Smooth muscle cell (in vitro differentiated cells): ENCODE measurements around the gene NUP210L. TPM values are rescaled to one million over a fixed set of nuclear protein-coding genes. Genes with fewer than 3 reads are reported as not detected.

ENCODE experiments used
- DNase-seq: peaks from one replicate; lab custom pipeline; 2025; ENCODE audit not compliant: unreplicated experiment; lab: John Stamatoyannopoulos, UW
- H2AFZ ChIP-seq: fragments of 200-600 bp; sonication (generic); 2 replicates; pipeline ENCODE4 v1.6.0; 2016; ENCODE audit warnings: antibody characterized with exemption, low read depth, mild to moderate bottlenecking
- H3F3A ChIP-seq: fragments of 200-600 bp; sonication (generic); 2 replicates; pipeline ENCODE4 v1.6.0; 2017; ENCODE audit warnings: antibody characterized with exemption, low read depth
- H3K27ac ChIP-seq: fragments of 200-600 bp; sonication (generic); 2 replicates; pipeline ENCODE4 v1.5.1; 2016; ENCODE audit warnings: low read depth, mild to moderate bottlenecking
- H3K27me3 ChIP-seq: fragments of 200-600 bp; sonication (generic); 2 replicates; pipeline ENCODE4 v1.6.1; 2016; ENCODE audit warnings: low read depth, mild to moderate bottlenecking
- H3K36me3 ChIP-seq: fragments of 200-600 bp; sonication (generic); 2 replicates; pipeline ENCODE4 v1.5.1; 2016; ENCODE audit warnings: low read depth
- H3K4me1 ChIP-seq: fragments of 200-600 bp; sonication (generic); 2 replicates; pipeline ENCODE4 v1.5.1; 2016; ENCODE audit warnings: low read depth
- H3K4me2 ChIP-seq: fragments of 200-600 bp; sonication (generic); 2 replicates; pipeline ENCODE4 v1.6.0; 2016; ENCODE audit warnings: mild to moderate bottlenecking
- H3K4me3 ChIP-seq: fragments of 200-600 bp; sonication (generic); 2 replicates; pipeline ENCODE4 v1.5.1; 2016; ENCODE audit warnings: mild to moderate bottlenecking
- H3K79me2 ChIP-seq: fragments of 200-600 bp; sonication (generic); 2 replicates; pipeline ENCODE4 v1.6.0; 2016; ENCODE audit warnings: low read depth, mild to moderate bottlenecking
- H3K9ac ChIP-seq: fragments of 200-600 bp; sonication (generic); 2 replicates; pipeline ENCODE4 v1.6.0; 2016; ENCODE audit warnings: low read depth
- H3K9me3 ChIP-seq: fragments of 200-600 bp; sonication (generic); replicated peaks from 2 replicates; pipeline ENCODE4 v1.5.1; 2016; ENCODE audit warnings: low read depth
- H4K20me1 ChIP-seq: fragments of 200-600 bp; sonication (generic); 2 replicates; pipeline ENCODE4 v1.6.0; 2016; ENCODE audit warnings: low read depth
- CTCF ChIP-seq: fragments of 200-600 bp; sonication (generic); IDR thresholded peaks from 2 replicates; pipeline ENCODE4 v1.5.1; 2017; ENCODE audit warnings: borderline replicate concordance, mild to moderate bottlenecking, antibody characterized with exemption; ENCODE audit not compliant: insufficient read depth, poor library complexity, severe bottlenecking
- WGBS: methylation state at CpG from one replicate; pipeline ENCODE4 v1.1.7; 2016; ENCODE audit warnings: low lambda C conversion rate; 5-methylcytosine and 5-hydroxymethylcytosine counted together
- polyA plus RNA-seq: library from polyadenylated mRNA; unstranded; fragments of >200 nt; fragmentation: Nextera tagmentation; extraction: Ambion mirVana; gene quantifications from 2 replicates; pipeline ENCODE4 v1.2.1, GENCODE V29; 2016
- total RNA-seq: library from RNA; depleted of rRNA; stranded (reverse); fragments of >200 nt; gene quantifications from 2 replicates; pipeline ENCODE4 v1.2.3, GENCODE V29; 2014

Gene NUP210L
- total and polyA plus RNA-seq, 2 experiments from 2014 or later = 0.90 TPM; not detected in 1

GRCh38 chr1:154167461-154167860, 12.6 kb upstream of the NUP210L start:
- H3K27ac ChIP-seq = no peak overlapping the region
- H3K9me3 ChIP-seq = no peaks in the 10 kb centered on the region
- H3K27me3 ChIP-seq = no peaks in the 10 kb centered on the region
- peaks cover 12% of the 10 kb centered on the region for H3F3A ChIP-seq
- H2AFZ ChIP-seq = no peak overlapping the region
- no peak overlapping the region for H3K4me3 ChIP-seq
- H4K20me1 ChIP-seq = peaks cover 92% of the 10 kb centered on the region
- H3K9ac ChIP-seq = no peak overlapping the region
- no peak for TF ChIP-seq CTCF
- no peak for DNase-seq
- peaks cover 73% of the 10 kb centered on the region for H3K79me2 ChIP-seq
- no peaks in the 10 kb centered on the region for H3K4me1 ChIP-seq
- peaks cover 62% of the 10 kb centered on the region for H3K36me3 ChIP-seq
- no peak overlapping the region for H3K4me2 ChIP-seq

- peaks cover 91% of the 10 kb centered on the region for H4K20me1 ChIP-seq
- TF ChIP-seq CTCF = no peak
- peaks cover 67% of the 10 kb centered on the region for H3K79me2 ChIP-seq
Observed at GRCh38 chr1:154166207-154166606, 11.3 kb upstream of the NUP210L start.

GRCh38 chr1:154159554-154159953, 4.7 kb upstream of the NUP210L start:
- peaks cover 13% of the 10 kb centered on the region for H3K4me1 ChIP-seq
- H3K9ac ChIP-seq = no peak overlapping the region
- peaks cover 26% of the 10 kb centered on the region for H3K79me2 ChIP-seq
- peak overlapping the region; percentile 14 for H3K27ac ChIP-seq
- H3K27me3 ChIP-seq = no peaks in the 10 kb centered on the region
- no peak for DNase-seq
- H3F3A ChIP-seq = peaks cover 46% of the 10 kb centered on the region
- peaks cover 21% of the 10 kb centered on the region for H3K36me3 ChIP-seq
- H3K9me3 ChIP-seq = no peaks in the 10 kb centered on the region
- no peak overlapping the region for H3K4me2 ChIP-seq
- no peak for TF ChIP-seq CTCF
- no peak overlapping the region for H3K4me3 ChIP-seq
- H2AFZ ChIP-seq = no peak overlapping the region
- H4K20me1 ChIP-seq = peaks cover 72% of the 10 kb centered on the region

More at GRCh38 chr1:154166207-154166606, 11.3 kb upstream of the NUP210L start:
- peaks cover 49% of the 10 kb centered on the region for H3K36me3 ChIP-seq
- H3K27ac ChIP-seq = no peak overlapping the region
- 89% methylated on average over 1 of the region's 1 CpG for WGBS
- H3K4me3 ChIP-seq = no peak overlapping the region
- H3K4me2 ChIP-seq = no peak overlapping the region
- no peak overlapping the region for H2AFZ ChIP-seq
- H3K4me1 ChIP-seq = no peaks in the 10 kb centered on the region
- DNase-seq = no peak
- H3K9ac ChIP-seq = no peak overlapping the region
- H3F3A ChIP-seq = peaks cover 11% of the 10 kb centered on the region
- H3K9me3 ChIP-seq = no peaks in the 10 kb centered on the region
- H3K27me3 ChIP-seq = no peaks in the 10 kb centered on the region

GRCh38 chr1:154158307-154159125, 3.6 kb upstream of the NUP210L start:
- no peak for TF ChIP-seq CTCF
- Histone ChIP-seq H3F3A (peaks cover 44% of the 10 kb centered on the region), H3K4me2 (peak overlapping the region; percentile 19), H2AFZ (no peak overlapping the region), H3K9me3 (no peaks in the 10 kb centered on the region), H3K9ac (no peak overlapping the region), H3K27ac (peak overlapping the region; percentile 34), H3K4me1 (peaks cover 13% of the 10 kb centered on the region), H3K79me2 (peaks cover 21% of the 10 kb centered on the region), H3K36me3 (peaks cover 14% of the 10 kb centered on the region), H3K27me3 (no peaks in the 10 kb centered on the region), H3K4me3 (no peak overlapping the region), H4K20me1 (peaks cover 61% of the 10 kb centered on the region)
- no peak for DNase-seq
- WGBS = 91% methylated on average over 8 of the region's 8 CpGs
